ENCODE data around the gene RXRA. TPM values are rescaled to one million over a fixed set of nuclear protein-coding genes. Genes with fewer than 3 reads are reported as not detected.

Gene RXRA
- polyA plus RNA-seq, 1 experiment: 5.3 TPM

DNA sequence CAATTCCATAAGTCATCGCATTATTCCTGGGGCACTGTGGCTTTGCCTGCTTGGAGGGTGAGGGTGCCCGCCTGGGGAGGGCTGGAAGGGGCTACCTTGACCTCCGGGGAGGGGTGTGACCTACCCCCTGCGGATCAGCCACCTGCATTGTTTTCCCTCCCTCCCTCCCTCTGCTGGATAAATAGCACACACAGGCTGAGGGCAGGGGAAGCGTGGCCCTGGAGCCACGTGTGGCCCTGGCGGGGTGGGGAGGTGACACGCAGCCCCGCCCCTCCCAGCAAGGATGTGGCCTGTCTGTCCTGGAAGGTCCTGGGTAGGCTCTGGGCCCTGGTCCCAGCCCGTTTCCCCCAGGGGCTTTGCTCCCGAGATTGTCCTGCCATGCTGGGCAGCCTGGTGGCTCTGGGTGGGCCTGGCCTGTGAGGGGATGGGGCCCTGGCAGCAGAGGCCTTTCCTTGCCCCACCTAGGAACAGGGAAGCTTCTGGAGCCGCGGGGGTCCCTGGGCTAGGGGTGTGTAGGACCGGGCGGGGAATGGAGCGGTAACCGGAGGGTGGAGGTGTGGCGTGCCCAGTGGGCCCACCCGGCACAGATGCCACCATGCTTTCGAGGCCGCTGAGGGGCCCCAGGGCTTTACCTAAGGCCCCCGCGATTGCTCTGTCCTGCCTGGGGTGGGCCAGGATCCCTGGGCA is 33.4 kb downstream of the RXRA start:
- POLR2A ChIA-PET: no interaction called here
- no peaks in the 10 kb centered on the region; the same call in 1 of the 2 replicates for H3K9me3 ChIP-seq (ENCODE audit: control insufficient read depth, insufficient read depth, low read length)
- H3K27ac ChIP-seq (ENCODE audit: low read depth, low read length): no peak overlapping the region
- H3K27me3 ChIP-seq (ENCODE audit: control insufficient read depth, insufficient read depth, low read length): no peaks in the 10 kb centered on the region
- no peak for DNase-seq (ENCODE audit: low read depth, low spot score)
- no peak for TF ChIP-seq CTCF (IDR thresholded peaks at IDR 0.05; ENCODE audit: low read depth, low read length)
- CTCF ChIA-PET: no interaction called here
- no peak overlapping the region for H3K4me3 ChIP-seq (ENCODE audit: low read depth, low read length)

DNA sequence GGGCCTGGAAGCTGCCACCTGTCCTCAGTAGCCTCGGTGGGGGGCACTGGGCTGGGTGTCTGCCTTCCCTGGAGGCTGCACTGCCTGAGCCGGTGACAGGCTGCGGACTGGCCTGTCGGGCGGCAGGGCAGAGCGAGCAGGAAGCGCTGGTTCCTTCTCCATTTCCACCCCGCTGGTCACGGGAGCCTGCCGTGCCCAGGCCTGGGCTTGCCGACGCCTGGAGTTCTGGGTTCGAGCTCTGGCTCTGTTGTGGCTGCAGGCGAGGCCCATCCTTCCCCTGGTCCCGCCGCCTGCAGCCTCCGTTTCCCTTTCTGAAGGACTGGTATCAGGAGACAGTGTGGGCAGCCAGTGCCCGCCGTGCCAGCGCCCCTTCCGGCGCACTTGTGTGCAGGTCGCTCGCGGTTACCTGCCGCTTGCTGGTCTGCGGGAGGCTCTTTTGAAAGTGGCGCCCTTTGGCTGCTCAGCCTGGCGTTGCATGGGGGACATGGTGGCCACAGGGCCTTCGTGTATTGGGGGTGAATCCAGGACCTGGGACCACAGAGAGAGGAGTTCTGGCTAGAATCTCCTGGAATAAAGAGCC is 34.0 kb downstream of the RXRA start:
- H3K27me3 ChIP-seq (ENCODE audit: control insufficient read depth, insufficient read depth, low read length): no peaks in the 10 kb centered on the region
- no peak for TF ChIP-seq CTCF (IDR thresholded peaks at IDR 0.05; ENCODE audit: low read depth, low read length)
- no peak overlapping the region for H3K27ac ChIP-seq (ENCODE audit: low read depth, low read length)
- DNase-seq (ENCODE audit: low read depth, low spot score): no peak
- ChIA-PET CTCF (no interaction called here), POLR2A (no interaction called here)
- no peak overlapping the region for H3K4me3 ChIP-seq (ENCODE audit: low read depth, low read length)
- no peaks in the 10 kb centered on the region; the same call in 1 of the 2 replicates for H3K9me3 ChIP-seq (ENCODE audit: control insufficient read depth, insufficient read depth, low read length)

GRCh38 chr9:134360897-134361296 is 34.6 kb downstream of the RXRA start:
- no peaks in the 10 kb centered on the region for H3K27me3 ChIP-seq (ENCODE audit: control insufficient read depth, insufficient read depth, low read length)
- H3K4me3 ChIP-seq (ENCODE audit: low read depth, low read length): no peak overlapping the region
- DNase-seq (ENCODE audit: low read depth, low spot score): no peak
- no peak overlapping the region for H3K27ac ChIP-seq (ENCODE audit: low read depth, low read length)
- ChIA-PET CTCF (no interaction called here), POLR2A (no interaction called here)
- no peak for TF ChIP-seq CTCF (IDR thresholded peaks at IDR 0.05; ENCODE audit: low read depth, low read length)
- no peaks in the 10 kb centered on the region; the same call in 1 of the 2 replicates for H3K9me3 ChIP-seq (ENCODE audit: control insufficient read depth, insufficient read depth, low read length)

GRCh38 chr9:134361426-134361825 is 35.2 kb downstream of the RXRA start:
- POLR2A ChIA-PET: no interaction called here
- no peak for DNase-seq (ENCODE audit: low read depth, low spot score)
- CTCF ChIA-PET: interaction anchor here (0.7 kb wide), 1 partner anchor 190 kb away, joined by 3 read pairs; no protein-coding TSS in a partner anchor
- Histone ChIP-seq H3K27me3 (ENCODE audit: control insufficient read depth, insufficient read depth, low read length) (no peaks in the 10 kb centered on the region), H3K27ac (ENCODE audit: low read depth, low read length) (no peak overlapping the region), H3K9me3 (ENCODE audit: control insufficient read depth, insufficient read depth, low read length) (no peaks in the 10 kb centered on the region; the same call in 1 of the 2 replicates), H3K4me3 (ENCODE audit: low read depth, low read length) (no peak overlapping the region)
- TF ChIP-seq CTCF (IDR thresholded peaks at IDR 0.05; ENCODE audit: low read depth, low read length): no peak

GRCh38 chr9:134361843-134362414 is 35.7 kb downstream of the RXRA start:
- ChIA-PET CTCF (interaction anchor here (0.7 kb wide), 1 partner anchor 190 kb away, joined by 3 read pairs; no protein-coding TSS in a partner anchor), POLR2A (no interaction called here)
- no peak overlapping the region for H3K27ac ChIP-seq (ENCODE audit: low read depth, low read length)
- H3K4me3 ChIP-seq (ENCODE audit: low read depth, low read length): no peak overlapping the region
- no peaks in the 10 kb centered on the region for H3K27me3 ChIP-seq (ENCODE audit: control insufficient read depth, insufficient read depth, low read length)
- TF ChIP-seq CTCF (IDR thresholded peaks at IDR 0.05; ENCODE audit: low read depth, low read length): no peak
- H3K9me3 ChIP-seq (ENCODE audit: control insufficient read depth, insufficient read depth, low read length): no peaks in the 10 kb centered on the region; the same call in 1 of the 2 replicates
- DNase-seq (ENCODE audit: low read depth, low spot score): no peak
